Measurements from ENCODE around the gene PAFAH1B1. TPM values are rescaled to one million over a fixed set of nuclear protein-coding genes. Genes with fewer than 3 reads are reported as not detected.

Gene PAFAH1B1
- total and polyA plus RNA-seq, 2 experiments from 2014 or later = 69.9 to 71.7 TPM

- H3K4me1 Mint-ChIP-seq = peaks cover 11% of the 10 kb centered on the region; the same call in 2 of the 3 replicates
- H3K4me3 Mint-ChIP-seq = no peak overlapping the region
- Histone ChIP-seq H3K27me3 (ENCODE audit: insufficient read depth) (no peaks in the 10 kb centered on the region), H3K9me2 (ENCODE audit: insufficient read depth) (no peaks in the 10 kb centered on the region), H3K36me3 (ENCODE audit: insufficient read depth) (peaks cover 17% of the 10 kb centered on the region; the same call in 1 of the 2 replicates), H3F3A (replicated peaks; ENCODE audit: low read depth) (peaks cover 4% of the 10 kb centered on the region), H3K4me2 (no peak overlapping the region), H3K79me2 (replicated peaks; ENCODE audit: insufficient read depth) (no peaks in the 10 kb centered on the region), H2AFZ (no peak overlapping the region), H3K27ac (ENCODE audit: low read depth) (no peak overlapping the region), H3K4me3 (no peak overlapping the region), H3K4me1 (ENCODE audit: insufficient read depth) (peaks cover 7% of the 10 kb centered on the region; the same call in 1 of the 2 replicates), H4K20me1 (replicated peaks; ENCODE audit: insufficient read depth) (peaks cover 4% of the 10 kb centered on the region)
- peaks cover 33% of the 10 kb centered on the region for H3K36me3 Mint-ChIP-seq (ENCODE audit: low read depth)
- H3K27ac Mint-ChIP-seq = no peak overlapping the region
- TF ChIP-seq STAT1 (IDR thresholded peaks at IDR 0.05; ENCODE audit: unreplicated experiment) = no peak
- TF ChIP-seq ZNF462 (CRISPR knock-in tag; IDR thresholded peaks at IDR 0.05) = no peak
- TF ChIP-seq CTCF (conservative IDR thresholded peaks at IDR 0.05; ENCODE audit: low read depth in 2 of 2) = no peak
- no peak for TF ChIP-seq EZH2phosphoT487 (IDR thresholded peaks at IDR 0.05; ENCODE audit: unreplicated experiment)
- no peak for TF ChIP-seq CREB1 (CRISPR knock-in tag; IDR thresholded peaks at IDR 0.05; ENCODE audit: low read depth)
- no peak for TF ChIP-seq POLR2AphosphoS5 (IDR thresholded peaks at IDR 0.05; ENCODE audit: low read depth)
- no peak for TF ChIP-seq ETS1 (IDR thresholded peaks at IDR 0.05)
- no peak for TF ChIP-seq JUNB (IDR thresholded peaks at IDR 0.05; ENCODE audit: unreplicated experiment)
- TF ChIP-seq NANOG (IDR thresholded peaks at IDR 0.05; ENCODE audit: borderline replicate concordance) = no peak
- TF ChIP-seq ZNF114 (CRISPR knock-in tag; IDR thresholded peaks at IDR 0.05) = no peak
- no peak for TF ChIP-seq ZNF331 (CRISPR knock-in tag; IDR thresholded peaks at IDR 0.05; ENCODE audit: low read depth)
- ATAC-seq (no peak), DNase-seq (ENCODE audit: low spot score) (no peak)
- no peaks in the 10 kb centered on the region for H3K9me3 Mint-ChIP-seq
- peaks cover 8% of the 10 kb centered on the region for H3K27me3 Mint-ChIP-seq (ENCODE audit: insufficient read depth, low read depth, poor library complexity)
Measured at GRCh38 chr17:2682176-2682938, 88.9 kb downstream of the PAFAH1B1 start.

Measured in GM23338 (cell line).